ENCODE measurements around the gene ZNF236.
"Not testable (repeated sequence)": the region's sequence is repeated elsewhere in the genome, so short reads cannot be mapped to it uniquely, and the experiment has no call there.

ZNF236 gene

DNA sequence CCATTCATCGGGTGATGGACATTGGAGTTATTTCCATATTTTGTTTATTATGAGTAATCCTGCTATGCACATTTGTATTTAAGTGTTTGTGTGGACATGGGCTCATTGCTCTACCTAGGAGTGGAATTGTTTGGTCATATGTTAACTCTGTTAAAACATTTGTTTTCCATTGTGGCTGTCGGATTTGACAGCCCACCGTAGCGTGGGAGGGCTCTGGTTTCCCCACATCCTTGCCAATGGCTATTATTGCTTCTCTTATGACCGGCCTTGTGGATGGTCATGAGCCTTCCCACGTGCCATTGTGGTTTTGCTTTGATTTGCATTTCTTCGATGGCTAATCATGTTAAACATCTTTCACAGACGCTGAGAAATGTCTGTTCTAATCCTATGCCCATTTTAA is 92.0 kb downstream of the ZNF236 start:
- peak in 1 of 2 donors; percentile 15 for DNase-seq

- DNase-seq, result no peak
Measured at GRCh38 chr18:76914796-76915195, 92.4 kb downstream of the ZNF236 start.

DNA sequence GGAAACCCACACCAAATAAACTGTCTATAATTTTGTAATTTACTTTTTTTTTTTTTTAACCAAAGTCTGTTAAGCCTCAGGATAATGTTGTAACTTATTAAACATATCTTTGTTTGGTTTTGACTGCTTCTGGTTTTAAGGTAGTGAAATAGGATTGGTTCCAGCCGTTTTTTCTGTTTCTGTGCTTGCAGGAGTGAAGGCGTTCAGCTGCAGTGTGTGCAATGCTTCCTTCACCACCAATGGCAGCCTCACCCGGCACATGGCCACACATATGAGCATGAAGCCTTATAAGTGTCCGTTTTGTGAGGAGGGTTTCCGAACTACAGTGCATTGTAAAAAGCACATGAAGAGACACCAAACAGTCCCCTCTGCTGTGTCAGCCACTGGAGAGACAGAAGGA is 93.1 kb downstream of the ZNF236 start:
- no peak for DNase-seq

- DNase-seq, result no peak
Measured at GRCh38 chr18:76920974-76921373, 98.6 kb downstream of the ZNF236 start.

DNA sequence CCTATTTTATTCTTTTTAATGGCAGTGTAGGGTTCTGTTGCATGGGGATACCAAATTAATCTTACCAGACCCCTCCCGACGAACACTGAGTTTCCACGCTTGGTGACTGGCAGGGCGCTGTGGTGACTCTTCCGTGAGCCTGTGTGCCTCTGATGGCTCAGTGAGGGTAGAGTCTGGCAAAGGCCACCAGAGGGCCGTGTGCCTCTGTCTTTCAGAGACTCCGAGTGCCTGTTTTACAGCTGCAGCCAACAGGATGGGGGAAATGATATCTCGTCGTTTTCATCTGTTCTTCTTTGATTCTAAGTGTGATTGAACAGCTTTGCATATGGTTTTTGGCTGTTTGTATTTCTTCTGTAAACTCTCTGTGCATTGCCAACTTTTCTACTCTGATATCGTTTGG is 99.8 kb downstream of the ZNF236 start:
- peak; percentile 66 to 80 for DNase-seq

- no peak for DNase-seq
Measured at GRCh38 chr18:76923485-76924085, 101.2 kb downstream of the ZNF236 start.

DNA sequence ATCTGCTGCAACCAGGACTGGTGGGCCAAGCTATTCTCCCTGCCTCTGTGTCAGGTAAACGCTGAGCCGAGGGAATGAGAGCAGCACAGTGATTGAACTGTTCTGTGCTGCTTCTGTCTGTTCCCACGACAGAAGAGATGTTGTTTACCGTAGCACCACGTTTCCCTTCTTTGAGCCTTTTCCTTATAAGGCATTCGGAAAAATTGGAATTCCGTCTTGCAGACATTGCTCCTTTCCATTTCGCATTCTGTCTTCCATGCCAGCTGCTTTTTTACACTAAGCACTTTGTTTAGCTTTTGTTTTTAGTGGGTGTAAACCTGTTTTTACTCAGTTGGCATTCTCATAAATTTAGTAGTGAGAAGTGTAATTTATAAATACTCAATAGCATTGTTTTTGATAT is 103.1 kb downstream of the ZNF236 start:
- no peak for DNase-seq

DNA sequence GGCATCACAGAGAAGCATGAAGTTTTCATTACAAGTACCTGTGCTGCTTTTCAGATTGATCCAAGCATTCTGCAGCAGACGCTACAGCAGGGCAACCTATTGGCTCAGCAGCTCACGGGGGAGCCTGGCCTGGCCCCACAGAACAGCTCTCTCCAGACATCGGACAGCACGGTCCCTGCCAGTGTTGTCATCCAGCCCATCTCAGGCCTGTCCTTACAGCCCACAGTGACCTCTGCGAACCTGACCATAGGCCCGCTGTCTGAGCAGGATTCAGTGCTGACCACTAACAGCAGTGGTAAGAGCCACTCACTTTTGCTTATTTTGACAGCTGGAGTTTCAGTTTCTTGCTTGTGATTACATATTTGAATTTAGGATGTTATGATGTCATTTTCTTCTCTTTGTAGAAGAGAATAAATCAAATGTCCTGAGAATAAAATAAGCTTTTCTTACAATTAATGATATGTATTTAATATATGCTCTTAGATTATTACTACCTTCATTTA is 104.9 kb downstream of the ZNF236 start:
- no peak for DNase-seq

DNA sequence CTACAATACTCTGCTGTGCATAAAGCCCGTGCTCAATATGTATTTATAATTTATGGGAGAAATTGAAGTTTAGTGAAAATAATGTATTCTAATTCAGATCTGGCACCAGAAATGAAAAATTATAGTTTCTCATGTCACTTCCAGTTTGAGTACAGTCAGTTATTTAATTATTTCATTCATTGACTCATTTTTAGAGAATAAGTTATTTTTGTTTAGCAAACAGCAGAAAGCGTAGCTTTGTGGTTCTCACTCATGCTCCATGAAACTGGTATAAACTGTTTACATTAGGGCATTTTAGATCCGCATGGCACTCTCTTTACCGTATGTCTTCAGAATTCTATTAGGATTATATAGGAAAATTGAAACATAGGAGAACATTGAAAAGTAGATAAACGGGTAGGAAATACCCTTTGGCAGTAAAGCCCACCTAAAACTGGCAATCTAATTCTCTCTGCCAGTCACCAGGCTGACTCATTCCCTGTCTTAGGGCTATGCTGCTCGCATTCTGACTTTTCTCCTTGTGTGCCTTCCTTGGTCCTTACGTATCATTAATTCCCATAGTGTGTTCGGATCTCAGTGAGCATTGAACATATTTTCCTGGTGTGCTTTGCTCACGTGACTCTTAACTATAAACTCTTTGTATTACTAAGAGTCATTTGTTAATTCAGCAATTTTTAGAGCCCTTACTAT is 106.0 kb downstream of the ZNF236 start:
- DNase-seq, result no peak

DNA sequence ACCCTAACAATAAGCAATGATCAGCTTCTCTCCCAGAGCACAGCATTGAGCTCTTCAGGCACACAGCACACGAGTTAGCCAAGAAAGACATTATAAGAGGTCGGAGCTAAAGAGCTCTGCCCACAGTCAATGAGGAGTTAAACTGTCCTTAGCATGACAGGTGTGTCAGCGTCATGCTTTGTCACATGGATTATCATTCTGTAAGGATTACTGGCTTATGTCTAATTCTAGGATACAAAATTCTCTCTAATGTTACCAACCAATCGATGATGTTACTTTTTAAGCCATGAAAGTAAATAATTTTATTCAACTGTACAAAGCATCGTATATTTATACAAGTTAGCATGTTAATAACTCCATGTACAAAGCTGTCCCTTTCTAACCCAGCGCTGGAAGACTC is 108.8 kb downstream of the ZNF236 start:
- no peak for DNase-seq

DNA sequence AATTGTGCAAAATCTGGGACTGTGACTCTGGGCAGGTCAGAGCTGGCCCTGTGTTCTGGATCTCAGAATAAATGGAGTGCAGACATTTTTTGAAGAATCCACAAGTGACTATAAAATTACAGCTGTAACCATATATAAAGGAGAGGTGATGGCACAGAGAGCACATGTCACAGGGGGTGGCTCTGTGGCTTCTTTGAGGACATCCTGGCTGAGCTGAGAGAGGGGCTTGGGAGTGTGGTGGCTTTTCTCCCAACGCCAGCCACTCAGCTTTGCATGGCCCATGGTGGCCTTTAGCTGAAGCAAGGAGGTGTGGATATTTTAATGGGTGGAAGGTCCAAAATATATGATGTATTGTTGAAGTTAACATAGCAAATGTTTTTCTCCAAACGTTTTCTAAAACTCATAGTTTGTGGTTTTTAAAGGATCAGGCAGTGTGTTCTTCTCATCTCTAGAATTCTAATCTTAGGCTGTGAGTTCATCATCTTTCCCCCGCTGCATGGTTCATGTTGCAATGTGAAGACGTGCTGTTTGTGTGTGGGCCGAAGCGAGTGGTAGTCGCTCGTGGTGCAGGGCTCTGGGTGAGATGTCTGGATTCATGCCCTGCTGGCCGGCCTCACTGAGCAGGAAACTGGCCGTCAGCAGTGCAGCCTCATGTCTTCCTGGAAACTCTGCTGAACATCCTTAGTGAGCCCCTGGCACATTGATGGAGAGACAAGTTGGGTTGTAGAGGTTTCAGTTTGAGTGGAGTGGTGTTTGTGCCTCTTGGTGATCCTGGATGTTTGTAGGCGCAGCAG is 109.9 kb downstream of the ZNF236 start:
- DNase-seq, result peak; percentile 27 to 72

DNA sequence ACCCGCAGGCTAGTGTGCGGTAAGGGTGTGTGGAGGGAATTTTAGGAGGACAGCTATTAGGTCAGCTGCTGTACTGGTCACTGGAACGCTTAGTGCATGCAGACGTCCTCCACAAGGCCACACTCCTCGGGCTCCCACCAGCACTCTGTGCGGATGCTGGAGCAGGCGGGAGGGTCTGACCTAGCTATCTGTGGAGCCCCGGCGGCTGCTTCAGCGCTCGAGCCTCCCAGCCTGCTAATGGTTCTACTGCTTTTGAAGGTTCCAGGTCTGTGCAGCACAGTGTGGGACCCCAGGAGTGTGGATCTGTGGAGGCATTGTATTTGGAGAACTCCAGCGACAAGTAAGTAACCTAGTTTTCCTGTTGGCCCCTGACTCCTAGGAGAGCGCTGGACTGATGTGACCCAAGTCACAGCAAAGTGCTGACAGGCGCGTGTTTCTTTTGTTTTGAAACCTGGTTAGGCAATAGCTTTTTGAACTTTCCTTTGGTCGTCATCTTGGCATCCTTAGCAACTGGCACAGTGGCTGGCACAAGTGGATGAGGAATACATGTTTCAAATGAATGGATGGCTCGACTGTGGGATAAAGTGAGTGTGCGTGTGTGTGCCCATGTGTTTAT is 113.5 kb downstream of the ZNF236 start:
- no peak for DNase-seq

DNA sequence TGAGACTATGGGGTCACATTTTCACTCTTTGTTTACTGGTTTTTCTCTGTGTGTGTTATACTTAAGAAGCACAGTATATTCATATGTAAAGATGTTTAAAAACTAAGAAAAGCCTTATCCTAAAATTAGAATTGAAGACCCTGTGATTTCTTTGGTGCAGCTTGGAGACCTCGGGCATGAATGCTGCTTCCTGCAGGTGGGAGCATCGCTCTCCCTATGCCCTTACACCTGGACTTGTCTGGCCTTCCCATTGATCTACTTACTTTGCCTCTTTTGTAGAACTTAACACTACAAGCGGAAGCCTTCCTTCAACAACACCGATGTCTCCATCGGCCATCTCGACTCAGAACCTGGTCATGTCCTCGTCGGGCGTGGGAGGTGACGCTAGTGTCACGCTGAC is 114.5 kb downstream of the ZNF236 start:
- no peak for DNase-seq

GRCh38 chr18:76937597-76937996 is 115.2 kb downstream of the ZNF236 start:
- no peak for DNase-seq

- DNase-seq, result no peak
Measured at GRCh38 chr18:76938619-76939018, 116.3 kb downstream of the ZNF236 start.

DNA sequence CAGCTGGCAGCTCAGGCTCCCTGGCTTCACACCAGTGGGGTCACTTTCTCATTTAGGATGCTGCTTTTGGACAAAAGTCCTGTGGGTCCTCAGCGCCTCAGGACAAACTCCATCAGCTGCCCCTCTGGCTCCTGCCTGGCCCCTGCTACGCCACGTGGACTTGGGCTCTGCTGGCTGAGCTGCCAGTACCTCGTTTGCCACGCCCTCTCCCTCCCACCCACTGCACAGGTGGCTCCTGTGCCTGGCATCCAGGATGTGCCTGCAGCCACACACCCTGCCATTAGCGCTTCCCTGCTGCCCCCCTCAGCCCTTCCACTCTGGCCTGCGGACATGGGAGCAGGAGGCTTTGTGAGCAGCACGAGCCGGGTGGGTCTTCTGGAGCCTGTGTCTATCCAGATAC is 118.9 kb downstream of the ZNF236 start:
- no peak for DNase-seq

GRCh38 chr18:76943542-76944339 is 121.4 kb downstream of the ZNF236 start:
- DNase-seq, result peak; percentile 64 to 78

- not testable (repeated sequence) for DNase-seq
Measured at GRCh38 chr18:76944346-76944745, 122.0 kb downstream of the ZNF236 start.

- DNase-seq, result no peak
Measured at GRCh38 chr18:76948345-76948744, 126.0 kb downstream of the ZNF236 start.

GRCh38 chr18:76951456-76952247 is 129.3 kb downstream of the ZNF236 start:
- no peak for DNase-seq

DNA sequence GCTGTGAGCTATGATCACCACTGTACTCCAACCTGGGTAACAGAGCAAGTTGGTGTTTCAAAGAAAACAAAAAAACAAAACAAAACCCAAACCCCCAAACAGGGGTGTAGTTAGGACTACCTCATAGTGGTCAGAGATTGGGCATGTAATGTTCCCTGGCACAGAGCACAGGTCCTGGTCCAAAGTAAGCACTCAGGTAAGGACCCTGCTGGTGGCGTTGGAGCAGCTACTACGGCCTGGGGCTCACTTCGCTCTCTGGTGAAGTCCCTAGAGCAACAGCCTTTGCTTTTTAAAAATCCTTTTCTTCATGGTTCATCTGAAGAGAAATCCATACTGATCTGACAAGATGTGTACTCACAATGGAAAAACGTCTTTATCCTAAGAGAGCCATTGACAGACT is 130.4 kb downstream of the ZNF236 start:
- no peak for DNase-seq

Data from inflammatory macrophage (primary cell).